ENCODE measurements around the gene RNU5B-1.

RNU5B-1 gene

GRCh38 chr15:65335278-65336055, 31.0 kb downstream of the RNU5B-1 start:
- Histone ChIP-seq H3K27me3 (ENCODE audit: insufficient read depth, low read length) (no peaks in the 10 kb centered on the region), H3K9me3 (ENCODE audit: low read length) (no peaks in the 10 kb centered on the region), H3K4me3 (ENCODE audit: low read length) (no peak overlapping the region), H3K4me1 (ENCODE audit: insufficient read depth, low read length) (peaks cover 72% of the 10 kb centered on the region), H2AFZ (ENCODE audit: low read depth, low read length) (no peak overlapping the region), H3K36me3 (ENCODE audit: insufficient read depth, low read length) (peaks cover 30% of the 10 kb centered on the region)

DNA sequence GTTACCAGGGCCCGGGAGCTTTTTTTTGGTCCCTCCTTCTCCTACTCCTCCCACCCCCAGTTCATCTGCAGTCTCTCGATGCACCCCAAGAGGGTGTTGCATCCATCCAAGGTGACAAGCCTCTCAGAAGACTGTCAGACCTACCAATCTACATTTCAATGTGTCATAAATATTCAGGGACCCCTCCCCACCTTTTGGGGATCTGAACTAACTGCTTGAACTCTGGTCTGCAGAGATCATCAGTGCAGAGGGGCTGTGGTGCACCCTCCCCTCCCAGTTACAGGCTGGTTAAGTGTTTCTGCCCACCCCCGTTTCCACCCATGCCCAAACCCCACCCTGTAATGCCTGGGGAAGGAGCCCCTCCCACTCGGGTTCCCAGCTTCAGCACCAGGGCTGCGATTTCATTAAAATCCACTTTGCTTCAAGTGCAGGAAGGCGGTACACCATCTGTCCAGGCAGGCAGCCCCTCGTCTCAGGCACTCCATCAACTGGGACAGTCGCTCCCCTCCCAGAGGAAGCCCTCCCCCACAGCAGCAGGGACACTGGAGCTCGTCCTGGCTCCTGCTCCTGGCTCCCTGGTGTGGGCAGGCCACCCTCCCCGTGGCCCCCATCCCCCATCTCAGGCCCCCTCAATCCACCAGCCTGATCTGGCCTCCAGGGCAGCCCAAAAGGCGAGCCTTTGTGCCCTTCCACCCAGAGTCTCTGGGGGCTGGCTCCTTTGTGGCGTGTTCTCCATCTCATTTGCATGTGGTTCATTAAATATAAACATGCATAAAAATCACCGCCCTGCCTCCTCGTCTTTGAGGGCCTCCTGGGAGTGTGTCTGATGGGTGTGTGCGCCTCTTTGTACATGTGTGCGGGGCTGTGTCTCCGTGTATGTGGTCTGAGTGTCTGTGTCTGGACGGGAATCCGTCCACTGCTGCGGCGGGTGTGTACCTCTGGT, 32.3 kb downstream of the RNU5B-1 start:
- Histone ChIP-seq H3K4me3 (ENCODE audit: low read length) (no peak overlapping the region), H3K4me1 (ENCODE audit: insufficient read depth, low read length) (peaks cover 73% of the 10 kb centered on the region), H3K36me3 (ENCODE audit: insufficient read depth, low read length) (peaks cover 20% of the 10 kb centered on the region), H2AFZ (ENCODE audit: low read depth, low read length) (no peak overlapping the region), H3K27me3 (ENCODE audit: insufficient read depth, low read length) (no peaks in the 10 kb centered on the region), H3K9me3 (ENCODE audit: low read length) (no peaks in the 10 kb centered on the region)

GRCh38 chr15:65337436-65338070, 33.1 kb downstream of the RNU5B-1 start:
- Histone ChIP-seq H2AFZ (ENCODE audit: low read depth, low read length) (no peak overlapping the region), H3K4me3 (ENCODE audit: low read length) (no peak overlapping the region), H3K4me1 (ENCODE audit: insufficient read depth, low read length) (peaks cover 71% of the 10 kb centered on the region), H3K27me3 (ENCODE audit: insufficient read depth, low read length) (no peaks in the 10 kb centered on the region), H3K36me3 (ENCODE audit: insufficient read depth, low read length) (peaks cover 15% of the 10 kb centered on the region), H3K9me3 (ENCODE audit: low read length) (no peaks in the 10 kb centered on the region)

DNA sequence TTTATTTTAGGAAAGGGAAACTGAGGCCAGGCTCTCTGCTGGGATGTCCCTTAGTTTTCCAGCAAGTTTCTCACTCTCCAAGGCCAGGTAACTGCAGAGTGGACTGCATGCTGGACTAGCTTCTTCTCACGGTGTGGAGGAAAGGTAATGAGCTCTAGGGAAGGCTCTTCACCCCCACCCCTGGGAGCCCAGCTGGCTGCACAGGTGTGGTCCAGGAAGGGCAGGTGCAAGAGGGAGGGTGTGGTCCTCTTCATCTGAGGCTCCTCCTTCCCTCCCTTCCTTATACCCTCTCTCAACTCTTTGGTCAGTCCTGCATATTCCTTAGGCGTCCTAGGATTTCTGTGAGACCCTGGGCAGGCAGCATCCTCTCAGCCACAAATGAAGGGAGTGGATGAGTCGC, 33.9 kb downstream of the RNU5B-1 start:
- H3K4me1 ChIP-seq (ENCODE audit: insufficient read depth, low read length): peaks cover 66% of the 10 kb centered on the region
- no peak overlapping the region for H2AFZ ChIP-seq (ENCODE audit: low read depth, low read length)

DNA sequence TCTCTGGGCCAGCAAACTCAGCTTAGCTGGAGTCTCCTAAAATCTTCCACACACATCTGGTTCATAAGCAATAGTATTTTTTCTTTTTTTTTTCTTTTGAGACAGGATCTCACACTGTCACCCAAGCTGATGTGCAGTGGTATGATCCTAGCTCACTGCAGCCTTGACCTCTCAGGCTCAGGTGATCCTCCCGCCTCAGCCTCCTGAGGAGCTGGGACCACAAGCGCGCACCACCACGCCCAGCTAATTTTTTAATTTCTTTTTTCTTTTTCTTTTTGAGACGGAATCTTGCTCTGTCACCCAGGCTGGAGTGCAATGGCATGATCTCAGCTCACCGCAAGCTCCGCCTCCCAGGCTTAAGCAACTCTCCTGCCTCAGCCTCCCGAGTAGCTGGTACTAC, 34.3 kb downstream of the RNU5B-1 start:
- peaks cover 5% of the 10 kb centered on the region for H3K36me3 ChIP-seq (ENCODE audit: insufficient read depth, low read length)
- no peaks in the 10 kb centered on the region for H3K9me3 ChIP-seq (ENCODE audit: low read length)
- H3K4me3 ChIP-seq (ENCODE audit: low read length): no peak overlapping the region
- H2AFZ ChIP-seq (ENCODE audit: low read depth, low read length): no peak overlapping the region
- peaks cover 63% of the 10 kb centered on the region for H3K4me1 ChIP-seq (ENCODE audit: insufficient read depth, low read length)
- no peaks in the 10 kb centered on the region for H3K27me3 ChIP-seq (ENCODE audit: insufficient read depth, low read length)

More for the DNA sequence above, 33.9 kb downstream of the RNU5B-1 start:
- H3K36me3 ChIP-seq (ENCODE audit: insufficient read depth, low read length): peaks cover 8% of the 10 kb centered on the region
- no peak overlapping the region for H3K4me3 ChIP-seq (ENCODE audit: low read length)
- H3K9me3 ChIP-seq (ENCODE audit: low read length): no peaks in the 10 kb centered on the region
- no peaks in the 10 kb centered on the region for H3K27me3 ChIP-seq (ENCODE audit: insufficient read depth, low read length)

- Histone ChIP-seq H3K4me3 (ENCODE audit: low read length) (no peak overlapping the region), H3K27me3 (ENCODE audit: insufficient read depth, low read length) (no peaks in the 10 kb centered on the region), H3K4me1 (ENCODE audit: insufficient read depth, low read length) (peaks cover 59% of the 10 kb centered on the region), H3K9me3 (ENCODE audit: low read length) (no peaks in the 10 kb centered on the region), H2AFZ (ENCODE audit: low read depth, low read length) (no peak overlapping the region), H3K36me3 (ENCODE audit: insufficient read depth, low read length) (peaks cover 5% of the 10 kb centered on the region)
Measured at GRCh38 chr15:65339416-65339815, 34.9 kb downstream of the RNU5B-1 start.

- no peak overlapping the region for H2AFZ ChIP-seq (ENCODE audit: low read depth, low read length)
- H3K36me3 ChIP-seq (ENCODE audit: insufficient read depth, low read length): peaks cover 5% of the 10 kb centered on the region
- no peak overlapping the region for H3K4me3 ChIP-seq (ENCODE audit: low read length)
- H3K9me3 ChIP-seq (ENCODE audit: low read length): no peaks in the 10 kb centered on the region
- H3K27me3 ChIP-seq (ENCODE audit: insufficient read depth, low read length): no peaks in the 10 kb centered on the region
- peaks cover 56% of the 10 kb centered on the region for H3K4me1 ChIP-seq (ENCODE audit: insufficient read depth, low read length)
Measured at GRCh38 chr15:65339920-65340319, 35.4 kb downstream of the RNU5B-1 start.

- Histone ChIP-seq H3K27me3 (ENCODE audit: insufficient read depth, low read length) (no peaks in the 10 kb centered on the region), H3K4me1 (ENCODE audit: insufficient read depth, low read length) (peaks cover 30% of the 10 kb centered on the region), H3K4me3 (ENCODE audit: low read length) (no peak overlapping the region), H2AFZ (ENCODE audit: low read depth, low read length) (no peak overlapping the region), H3K36me3 (ENCODE audit: insufficient read depth, low read length) (peaks cover 16% of the 10 kb centered on the region), H3K9me3 (ENCODE audit: low read length) (no peaks in the 10 kb centered on the region)
Measured at GRCh38 chr15:65342493-65342892, 38.0 kb downstream of the RNU5B-1 start.

DNA sequence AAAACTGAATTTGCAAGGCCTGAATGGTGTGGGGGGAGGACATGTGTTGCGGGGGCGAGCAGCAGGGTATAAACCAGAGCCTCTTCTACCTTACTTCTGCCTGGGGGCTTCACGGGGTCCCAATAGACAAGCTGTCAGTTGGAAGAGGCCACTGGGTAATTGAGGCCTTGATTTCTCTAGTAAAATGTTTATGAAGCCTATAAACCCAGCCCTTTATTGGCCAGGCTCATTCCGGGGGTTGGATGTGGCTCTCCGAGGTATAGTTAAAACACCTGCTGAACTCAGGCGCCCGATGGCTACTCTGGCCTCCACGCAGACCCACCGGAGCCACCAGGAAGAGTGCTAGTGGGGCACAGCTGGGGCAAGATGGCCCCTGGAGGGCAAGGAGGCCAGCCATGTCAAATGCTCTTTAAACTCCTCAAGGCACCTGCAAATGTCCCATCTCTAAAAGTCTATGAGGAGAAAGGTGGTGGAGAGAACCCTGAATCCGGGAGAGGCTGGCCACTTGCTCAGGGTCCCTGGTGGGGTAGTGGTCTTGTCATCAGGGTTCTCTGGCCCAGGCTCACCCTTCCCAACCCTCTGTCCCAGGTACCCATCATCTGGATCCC, 39.0 kb downstream of the RNU5B-1 start:
- no peak overlapping the region for H3K4me3 ChIP-seq (ENCODE audit: low read length)
- H3K36me3 ChIP-seq (ENCODE audit: insufficient read depth, low read length): peaks cover 19% of the 10 kb centered on the region
- H3K4me1 ChIP-seq (ENCODE audit: insufficient read depth, low read length): peaks cover 20% of the 10 kb centered on the region
- no peaks in the 10 kb centered on the region for H3K9me3 ChIP-seq (ENCODE audit: low read length)
- H3K27me3 ChIP-seq (ENCODE audit: insufficient read depth, low read length): no peaks in the 10 kb centered on the region
- no peak overlapping the region for H2AFZ ChIP-seq (ENCODE audit: low read depth, low read length)

DNA sequence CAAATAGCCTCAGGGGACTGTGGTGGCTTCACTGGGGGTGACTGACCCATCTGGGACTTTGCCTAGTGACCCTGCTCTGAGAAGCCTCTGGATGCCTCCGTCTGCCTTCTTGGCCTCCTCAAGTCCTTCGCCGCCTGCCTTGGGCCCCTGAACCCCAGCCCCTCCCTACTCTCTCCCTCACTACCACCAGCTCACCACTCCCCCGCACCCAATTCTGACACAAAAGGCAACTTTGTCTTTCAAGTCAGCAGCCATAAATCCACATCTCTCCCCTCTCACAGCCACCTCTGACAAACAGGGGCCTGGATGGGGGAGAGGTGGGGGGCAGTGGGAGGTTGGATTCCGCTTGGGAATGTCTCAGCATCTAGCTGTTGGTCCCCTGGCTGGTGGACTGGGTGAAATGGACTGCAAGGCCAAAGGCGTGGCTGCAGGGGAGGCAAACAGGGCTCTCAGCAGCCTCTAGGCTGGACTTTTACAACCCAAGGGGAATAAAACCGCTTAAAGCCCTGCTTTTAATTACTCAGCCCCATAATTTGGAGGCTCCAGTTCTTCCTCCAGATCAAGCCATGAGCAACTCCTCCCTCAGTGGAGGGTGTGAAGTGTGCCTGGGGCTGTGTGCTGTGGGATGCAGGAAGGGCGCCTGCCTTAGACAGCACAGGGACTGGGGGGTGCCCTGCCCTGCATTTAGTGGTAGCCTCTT, 39.9 kb downstream of the RNU5B-1 start:
- no peaks in the 10 kb centered on the region for H3K27me3 ChIP-seq (ENCODE audit: insufficient read depth, low read length)
- no peak overlapping the region for H2AFZ ChIP-seq (ENCODE audit: low read depth, low read length)
- H3K9me3 ChIP-seq (ENCODE audit: low read length): no peaks in the 10 kb centered on the region
- no peak overlapping the region for H3K4me3 ChIP-seq (ENCODE audit: low read length)
- H3K4me1 ChIP-seq (ENCODE audit: insufficient read depth, low read length): peaks cover 17% of the 10 kb centered on the region
- H3K36me3 ChIP-seq (ENCODE audit: insufficient read depth, low read length): peaks cover 26% of the 10 kb centered on the region

- no peaks in the 10 kb centered on the region for H3K27me3 ChIP-seq (ENCODE audit: insufficient read depth, low read length)
- H2AFZ ChIP-seq (ENCODE audit: low read depth, low read length): no peak overlapping the region
- peaks cover 24% of the 10 kb centered on the region for H3K36me3 ChIP-seq (ENCODE audit: insufficient read depth, low read length)
- H3K9me3 ChIP-seq (ENCODE audit: low read length): no peaks in the 10 kb centered on the region
- H3K4me1 ChIP-seq (ENCODE audit: insufficient read depth, low read length): peaks cover 13% of the 10 kb centered on the region
- no peak overlapping the region for H3K4me3 ChIP-seq (ENCODE audit: low read length)
Measured at GRCh38 chr15:65344914-65345275, 40.4 kb downstream of the RNU5B-1 start.

GRCh38 chr15:65346856-65347598, 42.5 kb downstream of the RNU5B-1 start:
- peaks cover 6% of the 10 kb centered on the region for H3K4me1 ChIP-seq (ENCODE audit: insufficient read depth, low read length)
- H3K9me3 ChIP-seq (ENCODE audit: low read length): no peaks in the 10 kb centered on the region
- H3K27me3 ChIP-seq (ENCODE audit: insufficient read depth, low read length): no peaks in the 10 kb centered on the region
- H3K36me3 ChIP-seq (ENCODE audit: insufficient read depth, low read length): peaks cover 24% of the 10 kb centered on the region
- H2AFZ ChIP-seq (ENCODE audit: low read depth, low read length): no peak overlapping the region
- no peak overlapping the region for H3K4me3 ChIP-seq (ENCODE audit: low read length)
